K562 (cell line): ENCODE results near the gene GBX1. TPM values are rescaled to one million over a fixed set of nuclear protein-coding genes. Genes with fewer than 3 reads are reported as not detected.
A peak's percentile ranks its signal among the peaks of the same experiment; 100 is the strongest.

ENCODE experiments used
- ARID1B ChIP-seq: fragments of 450-650 bp; IDR thresholded peaks from 2 replicates; pipeline ENCODE4 v1.6.1; 2016; ENCODE audit warnings: antibody characterized with exemption, mild to moderate bottlenecking, inconsistent platforms
- ARNT ChIP-seq, 2 experiments: fragments of 450-650 bp; IDR thresholded peaks; 2 replicates each; pipeline ENCODE4 v1.6.1; 2016; ENCODE audit warnings: mild to moderate bottlenecking in 1 of 2
- BHLHE40 ChIP-seq: IDR thresholded peaks from 2 replicates; pipeline ENCODE4 v1.6.1; 2011; ENCODE audit warnings: low read length, improper control_type of control experiment
- BMI1 ChIP-seq: fragments of 150-350 bp; IDR thresholded peaks from 2 replicates; pipeline ENCODE4 v1.6.1; 2014; ENCODE audit warnings: low read length
- CTCFL ChIP-seq: IDR thresholded peaks from 2 replicates; pipeline ENCODE4 v1.6.1; 2011; ENCODE audit warnings: borderline replicate concordance, low read depth, mild to moderate bottlenecking, moderate library complexity, low read length; ENCODE audit not compliant: insufficient read depth, poor library complexity, severe bottlenecking
- FUS ChIP-seq: fragments of 200-400 bp; formaldehyde crosslinking; optimal IDR thresholded peaks from 2 replicates; pipeline ENCODE3; 2017; ENCODE audit warnings: low read depth, low read length
- HINFP ChIP-seq: fragments of 450-650 bp; conservative IDR thresholded peaks from 2 replicates; pipeline ENCODE4 v1.6.1; 2016; ENCODE audit warnings: missing genetic modification characterization, low read depth, mild to moderate bottlenecking, control low read depth, missing compliant biosample characterization
- L3MBTL2 ChIP-seq: fragments of 450-650 bp; IDR thresholded peaks from 2 replicates; pipeline ENCODE4 v1.6.1; 2016; ENCODE audit warnings: mild to moderate bottlenecking, moderate library complexity
- MAZ ChIP-seq, 2 experiments: fragments of 450-650 bp in 1 of 2; sonication (generic) in 1 of 2; formaldehyde crosslinking; IDR thresholded peaks in 1 of 2; conservative IDR thresholded peaks in 1 of 2; 2 replicates each; pipeline versions ENCODE4 v1.4.0 to v1.5.0; 2020; ENCODE audit warnings: mild to moderate bottlenecking in 1 of 2, missing genetic modification reagents in 1 of 2
- MCM2 ChIP-seq: fragments of 450-650 bp; IDR thresholded peaks from 2 replicates; pipeline ENCODE4 v1.6.1; 2017; ENCODE audit warnings: low read depth, mild to moderate bottlenecking
- NFYB ChIP-seq: IDR thresholded peaks from 2 replicates; pipeline ENCODE4 v1.6.1; 2011; ENCODE audit warnings: mild to moderate bottlenecking, moderate library complexity; ENCODE audit not compliant: insufficient read length; ENCODE audit errors: extremely low read depth
- PRMT5 ChIP-seq: sonication (generic); formaldehyde crosslinking; IDR thresholded peaks from 2 replicates; pipeline ENCODE4 v1.5.0; 2020; ENCODE audit warnings: missing genetic modification reagents
- RREB1 ChIP-seq: fragments of 250-450 bp; sonication (Bioruptor Pico); IDR thresholded peaks from 2 replicates; pipeline ENCODE4 v1.4.0; 2020
- SIN3A ChIP-seq, 2 experiments: fragments of 150-350 bp in 1 of 2; IDR thresholded peaks; 2 replicates each; pipeline ENCODE4 v1.6.1; 2011 to 2016; ENCODE audit warnings: borderline replicate concordance in 2 of 2, low read depth in 2 of 2, low read length in 2 of 2, mild to moderate bottlenecking in 2 of 2, moderate library complexity in 2 of 2; ENCODE audit not compliant: control insufficient read depth in 1 of 2
- SIRT6 ChIP-seq: IDR thresholded peaks from one replicate; pipeline ENCODE4 v1.6.1; 2012; ENCODE audit warnings: low read depth, mild to moderate bottlenecking, control low read depth, inconsistent platforms, low read length, moderate library complexity
- SMAD4 ChIP-seq: fragments of 250-450 bp; sonication (Bioruptor Pico); conservative IDR thresholded peaks from 2 replicates; pipeline ENCODE4 v1.8.0; 2021; ENCODE audit warnings: inconsistent platforms, mild to moderate bottlenecking, moderate library complexity
- ZNF133 ChIP-seq: fragments of 250-450 bp; sonication (Bioruptor Pico); IDR thresholded peaks from 2 replicates; pipeline ENCODE4 v1.4.0; 2020; ENCODE audit warnings: mild to moderate bottlenecking
- ZNF184 ChIP-seq: sonication (generic); formaldehyde crosslinking; IDR thresholded peaks from 2 replicates; pipeline ENCODE4 v1.5.0; 2020; ENCODE audit warnings: missing genetic modification reagents
- ZSCAN29 ChIP-seq: fragments of 450-650 bp; IDR thresholded peaks from 2 replicates; pipeline ENCODE4 v1.6.1; 2017
- polyA plus RNA-seq, 8 experiments: library from polyadenylated mRNA; depleted of rRNA in 4 of 8; stranded (reverse) in 5 of 8; unstranded in 3 of 8; fragments of >200 nt; fragmentation: Nextera tagmentation in 2 of 8; fragmentation: Illumina TruSeq in 1 of 8; extraction: Ambion mirVana in 2 of 8; extraction: Trizol in 1 of 8; gene quantifications; 2 replicates each; pipeline versions ENCODE4 v1.2.1 to v1.2.3, GENCODE V29; 2011 to 2014; ENCODE audit warnings: inconsistent platforms in 1 of 8, missing spikeins in 1 of 8
- total RNA-seq, 7 experiments: library from RNA; depleted of rRNA in 6 of 7; stranded (reverse); fragments of >200 nt in 6 of 7; fragmentation: Illumina TruSeq in 2 of 7; extraction: Trizol in 2 of 7; gene quantifications; 2 replicates each; pipeline versions ENCODE4 v1.2.1 to v1.2.3, GENCODE V29; 2011 to 2021; ENCODE audit warnings: low replicate concordance in 1 of 7

Gene GBX1
- total and polyA plus RNA-seq, 9 of the 15 experiments (the other 6 are each of a cell fraction or from before 2014, with no cell fraction given): not detected

- TF ChIP-seq NFYB: no peak
- TF ChIP-seq ZNF184 (CRISPR knock-in tag): no peak
- peak; percentile 88 for TF ChIP-seq CTCFL
- TF ChIP-seq ARID1B: no peak
- TF ChIP-seq FUS: no peak
- no peak for TF ChIP-seq PRMT5 (CRISPR knock-in tag)
- no peak for TF ChIP-seq HINFP (tag)
- TF ChIP-seq MAZ (CRISPR knock-in tag; conservative IDR thresholded peaks at IDR 0.05 in 1 of 2, IDR thresholded peaks at IDR 0.05 in 1 of 2): peak; percentile 75 to 91
- TF ChIP-seq ARNT (IDR thresholded peaks at IDR 0.05): no peak
- TF ChIP-seq ZSCAN29: no peak
- TF ChIP-seq SIRT6: no peak
- peak; percentile 44 for TF ChIP-seq L3MBTL2
- TF ChIP-seq MCM2: no peak
- TF ChIP-seq SIN3A (IDR thresholded peaks at IDR 0.05; ENCODE audit: borderline replicate concordance in 2 of 2, control insufficient read depth in 1 of 2, low read depth in 2 of 2, low read length in 2 of 2): no peak
- TF ChIP-seq SMAD4 (CRISPR knock-in tag): peak; percentile 64
- peak; percentile 41; the same call in 1 of the 2 replicates for TF ChIP-seq BMI1
- TF ChIP-seq ZNF133 (CRISPR knock-in tag): no peak
- TF ChIP-seq RREB1: 0 out of 2 replicates have a peak, but pooled peaks have one; percentile 35
- peak; percentile 78 for TF ChIP-seq BHLHE40
These were observed 5.0 kb upstream of the GBX1 start (continued) for GRCh38 chr7:151172273-151173141.
